ENCODE data around the gene SLC2A9. TPM values are rescaled to one million over a fixed set of nuclear protein-coding genes. Genes with fewer than 3 reads are reported as not detected.

Gene SLC2A9
- total RNA-seq, 1 donor from 2014 or later = not detected

DNA sequence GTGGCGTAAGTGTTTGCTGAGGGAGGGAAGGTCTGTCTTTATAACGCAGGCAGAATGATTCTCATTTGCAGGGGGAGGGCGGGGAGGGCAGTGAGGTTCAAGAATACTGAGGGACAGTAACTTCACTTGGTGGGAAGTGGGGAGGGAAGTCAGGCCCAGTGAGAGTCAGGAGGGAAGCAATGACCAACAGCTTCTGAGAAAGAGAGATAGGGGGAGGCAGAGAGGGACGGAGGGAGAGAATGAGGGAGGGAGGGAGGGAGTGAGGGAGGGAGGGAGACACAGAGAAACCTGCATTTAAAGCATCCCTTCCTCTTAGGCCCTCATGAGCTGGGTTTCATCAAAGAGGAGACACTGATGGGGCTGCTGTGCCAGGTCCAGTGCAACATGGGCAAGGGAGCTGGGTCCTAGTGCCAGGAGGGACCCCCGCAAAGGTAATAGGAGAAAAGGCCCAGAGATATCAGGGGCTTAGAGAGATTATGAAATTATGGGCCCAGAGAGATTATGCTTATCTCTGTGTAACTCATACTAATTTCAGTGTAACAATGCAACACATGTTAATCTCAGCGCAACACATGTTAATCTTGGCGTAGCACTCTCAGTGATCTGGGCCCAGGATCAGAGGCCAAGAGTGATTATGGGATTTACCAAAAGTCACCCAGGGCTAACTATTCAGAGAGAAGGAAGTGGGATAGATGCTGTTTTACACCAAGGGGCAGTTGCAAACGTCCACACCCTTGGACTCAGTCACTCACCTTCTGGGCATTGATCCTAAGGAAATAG, 127.8 kb downstream of the SLC2A9 start:
- H3K36me3 Mint-ChIP-seq (ENCODE audit: unreplicated experiment) = no peaks in the 10 kb centered on the region
- TF ChIP-seq, protein P1, sequence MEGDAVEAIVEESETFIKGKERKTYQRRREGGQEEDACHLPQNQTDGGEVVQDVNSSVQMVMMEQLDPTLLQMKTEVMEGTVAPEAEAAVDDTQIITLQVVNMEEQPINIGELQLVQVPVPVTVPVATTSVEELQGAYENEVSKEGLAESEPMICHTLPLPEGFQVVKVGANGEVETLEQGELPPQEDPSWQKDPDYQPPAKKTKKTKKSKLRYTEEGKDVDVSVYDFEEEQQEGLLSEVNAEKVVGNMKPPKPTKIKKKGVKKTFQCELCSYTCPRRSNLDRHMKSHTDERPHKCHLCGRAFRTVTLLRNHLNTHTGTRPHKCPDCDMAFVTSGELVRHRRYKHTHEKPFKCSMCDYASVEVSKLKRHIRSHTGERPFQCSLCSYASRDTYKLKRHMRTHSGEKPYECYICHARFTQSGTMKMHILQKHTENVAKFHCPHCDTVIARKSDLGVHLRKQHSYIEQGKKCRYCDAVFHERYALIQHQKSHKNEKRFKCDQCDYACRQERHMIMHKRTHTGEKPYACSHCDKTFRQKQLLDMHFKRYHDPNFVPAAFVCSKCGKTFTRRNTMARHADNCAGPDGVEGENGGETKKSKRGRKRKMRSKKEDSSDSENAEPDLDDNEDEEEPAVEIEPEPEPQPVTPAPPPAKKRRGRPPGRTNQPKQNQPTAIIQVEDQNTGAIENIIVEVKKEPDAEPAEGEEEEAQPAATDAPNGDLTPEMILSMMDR (IDR thresholded peaks at IDR 0.05; ENCODE audit: partially characterized antibody, unreplicated experiment) = no peak
- no peak for DNase-seq
- no peak overlapping the region for H3K4me3 Mint-ChIP-seq (ENCODE audit: unreplicated experiment)
- H3K27me3 Mint-ChIP-seq (ENCODE audit: unreplicated experiment) = no peaks in the 10 kb centered on the region
- no peaks in the 10 kb centered on the region for H3K4me1 Mint-ChIP-seq (ENCODE audit: low read depth, unreplicated experiment)
- no peak overlapping the region for H3K27ac Mint-ChIP-seq (ENCODE audit: unreplicated experiment)
- H3K9me3 Mint-ChIP-seq (ENCODE audit: unreplicated experiment) = no peaks in the 10 kb centered on the region

- Mint-ChIP-seq H3K4me3 (ENCODE audit: unreplicated experiment) (no peak overlapping the region), H3K27me3 (ENCODE audit: unreplicated experiment) (no peaks in the 10 kb centered on the region), H3K9me3 (ENCODE audit: unreplicated experiment) (no peaks in the 10 kb centered on the region), H3K27ac (ENCODE audit: unreplicated experiment) (no peak overlapping the region), H3K36me3 (ENCODE audit: unreplicated experiment) (no peaks in the 10 kb centered on the region), H3K4me1 (ENCODE audit: low read depth, unreplicated experiment) (no peaks in the 10 kb centered on the region)
- TF ChIP-seq, protein P1 (IDR thresholded peaks at IDR 0.05; ENCODE audit: partially characterized antibody, unreplicated experiment) = no peak
- no peak for DNase-seq
Measured at GRCh38 chr4:9891740-9892139, 129.6 kb downstream of the SLC2A9 start.

DNA sequence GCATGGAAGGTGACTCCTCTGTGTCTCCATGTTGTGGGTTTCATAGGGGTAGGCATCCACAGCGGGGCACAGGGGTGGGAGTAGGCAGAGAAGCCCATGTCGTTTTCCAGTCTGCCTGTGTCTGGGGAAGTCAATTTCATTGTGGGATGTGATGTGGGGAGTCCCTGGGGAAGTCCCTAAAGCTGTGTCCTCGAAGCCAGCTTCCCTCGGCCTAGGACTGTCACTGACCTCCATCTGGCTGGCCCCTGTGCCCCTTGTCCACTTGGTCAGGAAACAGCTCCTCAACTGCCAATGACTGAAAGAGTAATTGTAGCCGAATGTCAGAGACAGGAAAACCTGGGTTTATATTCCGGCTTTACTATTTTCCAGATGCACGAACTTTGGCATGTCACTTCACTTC, 130.2 kb downstream of the SLC2A9 start:
- DNase-seq = no peak
- no peaks in the 10 kb centered on the region for H3K9me3 Mint-ChIP-seq (ENCODE audit: unreplicated experiment)
- H3K4me3 Mint-ChIP-seq (ENCODE audit: unreplicated experiment) = no peak overlapping the region
- no peaks in the 10 kb centered on the region for H3K27me3 Mint-ChIP-seq (ENCODE audit: unreplicated experiment)
- no peaks in the 10 kb centered on the region for H3K4me1 Mint-ChIP-seq (ENCODE audit: low read depth, unreplicated experiment)
- no peak overlapping the region for H3K27ac Mint-ChIP-seq (ENCODE audit: unreplicated experiment)
- H3K36me3 Mint-ChIP-seq (ENCODE audit: unreplicated experiment) = no peaks in the 10 kb centered on the region
- TF ChIP-seq, protein P1 (IDR thresholded peaks at IDR 0.05; ENCODE audit: partially characterized antibody, unreplicated experiment) = no peak

GRCh38 chr4:9889306-9889705, 132.0 kb downstream of the SLC2A9 start:
- Mint-ChIP-seq H3K4me1 (ENCODE audit: low read depth, unreplicated experiment) (no peaks in the 10 kb centered on the region), H3K36me3 (ENCODE audit: unreplicated experiment) (no peaks in the 10 kb centered on the region), H3K9me3 (ENCODE audit: unreplicated experiment) (no peaks in the 10 kb centered on the region), H3K27ac (ENCODE audit: unreplicated experiment) (no peak overlapping the region), H3K4me3 (ENCODE audit: unreplicated experiment) (no peak overlapping the region), H3K27me3 (ENCODE audit: unreplicated experiment) (peaks cover 2% of the 10 kb centered on the region)
- TF ChIP-seq, protein P1 (IDR thresholded peaks at IDR 0.05; ENCODE audit: partially characterized antibody, unreplicated experiment) = no peak
- DNase-seq = no peak

DNA sequence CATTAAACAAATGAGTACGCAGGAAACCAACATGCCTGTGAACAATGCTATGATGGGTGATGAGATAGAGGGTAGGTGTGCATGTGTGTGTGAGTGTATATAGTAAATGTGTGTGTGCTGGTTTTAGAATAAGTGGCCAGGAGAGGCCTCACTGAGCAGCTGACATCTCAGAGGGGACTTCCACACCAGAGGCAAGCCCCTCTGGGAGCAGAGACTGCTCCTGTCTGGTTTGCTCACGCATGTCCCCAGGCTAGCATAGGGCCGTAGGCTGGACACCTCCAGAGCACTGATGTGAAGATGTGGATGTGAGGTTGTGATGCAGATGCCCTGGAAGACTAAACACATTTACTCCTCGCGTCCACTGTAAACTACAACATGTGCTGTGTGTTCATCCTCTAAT, 135.3 kb downstream of the SLC2A9 start:
- no peak overlapping the region for H3K4me3 Mint-ChIP-seq (ENCODE audit: unreplicated experiment)
- no peaks in the 10 kb centered on the region for H3K9me3 Mint-ChIP-seq (ENCODE audit: unreplicated experiment)
- peaks cover 2% of the 10 kb centered on the region for H3K27me3 Mint-ChIP-seq (ENCODE audit: unreplicated experiment)
- DNase-seq = no peak
- H3K4me1 Mint-ChIP-seq (ENCODE audit: low read depth, unreplicated experiment) = no peaks in the 10 kb centered on the region
- TF ChIP-seq, protein P1 (IDR thresholded peaks at IDR 0.05; ENCODE audit: partially characterized antibody, unreplicated experiment) = no peak
- no peak overlapping the region for H3K27ac Mint-ChIP-seq (ENCODE audit: unreplicated experiment)
- no peaks in the 10 kb centered on the region for H3K36me3 Mint-ChIP-seq (ENCODE audit: unreplicated experiment)

All from glutamatergic neuron (in vitro differentiated cells).